HUES64 (cell line): Measurements from ENCODE around the gene ARHGAP22.

Source experiments
- H3K27ac ChIP-seq: 2 replicates; pipeline ENCODE4 v1.7.0; 2013; ENCODE audit warnings: low read depth, low read length, inconsistent platforms
- H3K27me3 ChIP-seq: 2 replicates; pipeline ENCODE4 v1.6.1; 2013; ENCODE audit warnings: mild to moderate bottlenecking, low read length; ENCODE audit not compliant: insufficient read depth
- H3K36me3 ChIP-seq: 2 replicates; pipeline ENCODE4 v1.6.1; 2013; ENCODE audit warnings: mild to moderate bottlenecking, low read length; ENCODE audit not compliant: insufficient read depth
- H3K4me1 ChIP-seq: 2 replicates; pipeline ENCODE4 v1.6.1; 2013; ENCODE audit warnings: mild to moderate bottlenecking, low read length, moderate library complexity; ENCODE audit not compliant: insufficient read depth
- H3K4me3 ChIP-seq: 2 replicates; pipeline ENCODE4 v1.5.1; 2013; ENCODE audit warnings: mild to moderate bottlenecking, low read length, moderate library complexity
- H3K9ac ChIP-seq: 2 replicates; pipeline ENCODE4 v1.6.1; 2013; ENCODE audit warnings: mild to moderate bottlenecking, low read depth, low read length
- H3K9me3 ChIP-seq: 2 replicates; pipeline ENCODE4 v1.6.1; 2013; ENCODE audit warnings: low read depth, low read length; ENCODE audit not compliant: insufficient read depth
- WGBS: fragments of 150-250, 120-280 bp; methylation state at CpG from one replicate; pipeline ENCODE4 v1.1.7; 2013; ENCODE audit warnings: missing lambda C conversion rate; 5-methylcytosine and 5-hydroxymethylcytosine counted together

ARHGAP22 gene

GRCh38 chr10:48576501-48576900 lies 28.4 kb downstream of the ARHGAP22 start:
- H3K4me1 ChIP-seq = peaks cover 13% of the 10 kb centered on the region
- H3K27me3 ChIP-seq = no peaks in the 10 kb centered on the region
- WGBS = 93% methylated on average over 2 of the region's 2 CpGs
- no peak overlapping the region for H3K9ac ChIP-seq
- no peaks in the 10 kb centered on the region for H3K36me3 ChIP-seq
- H3K4me3 ChIP-seq = no peak overlapping the region
- H3K9me3 ChIP-seq = no peaks in the 10 kb centered on the region
- no peak overlapping the region for H3K27ac ChIP-seq

DNA sequence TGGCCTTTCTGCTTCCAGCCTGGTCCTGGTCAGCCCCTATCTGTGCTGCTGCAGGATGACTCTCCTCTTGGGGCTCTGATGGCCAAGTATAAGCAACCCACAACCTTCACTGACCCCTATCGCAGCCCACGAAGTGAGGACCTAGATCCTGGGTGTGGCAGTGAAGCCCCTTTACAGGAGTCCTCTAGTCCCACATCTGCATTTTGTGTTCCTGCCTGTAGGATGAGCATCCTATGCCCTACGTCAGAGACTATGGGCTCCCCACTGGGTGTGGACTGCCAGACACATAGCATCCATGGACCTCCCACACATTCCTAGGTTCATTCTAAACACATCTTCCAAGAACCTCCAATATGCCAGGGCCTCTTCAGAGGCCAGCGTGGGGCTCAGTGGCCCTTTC lies 29.0 kb downstream of the ARHGAP22 start:
- H3K4me1 ChIP-seq = peaks cover 13% of the 10 kb centered on the region
- H3K27me3 ChIP-seq = no peaks in the 10 kb centered on the region
- H3K9ac ChIP-seq = no peak overlapping the region
- no peaks in the 10 kb centered on the region for H3K36me3 ChIP-seq
- 95% methylated on average over 4 of the region's 4 CpGs for WGBS
- no peak overlapping the region for H3K4me3 ChIP-seq
- no peak overlapping the region for H3K27ac ChIP-seq
- no peaks in the 10 kb centered on the region for H3K9me3 ChIP-seq

DNA sequence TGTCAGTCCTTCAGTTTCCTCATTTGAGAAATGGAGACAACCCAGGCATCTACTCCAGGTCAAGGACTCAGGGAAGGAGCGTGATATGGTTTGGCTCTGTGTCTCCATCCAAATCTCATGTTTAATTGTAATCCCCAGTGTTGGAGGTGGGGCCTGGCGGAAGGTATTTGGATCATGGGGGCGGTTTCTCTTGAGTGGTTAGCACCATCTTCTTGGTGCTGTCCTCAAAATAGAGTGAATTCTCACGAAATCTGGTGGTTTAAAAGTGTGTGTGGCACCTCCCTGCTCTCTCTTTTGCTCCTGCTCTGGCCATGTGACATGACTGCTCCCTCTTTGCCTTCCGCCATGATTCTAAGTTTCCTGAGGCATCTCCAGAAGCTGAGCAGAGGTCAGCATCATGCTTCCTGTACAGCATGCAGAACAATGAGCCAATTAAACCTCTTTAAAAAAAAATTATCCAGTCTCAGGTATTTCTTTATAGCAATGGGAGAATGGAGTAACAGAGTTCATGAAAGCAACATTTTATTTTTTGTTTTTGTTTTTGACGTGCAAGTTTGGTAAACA lies 30.0 kb downstream of the ARHGAP22 start:
- H3K4me3 ChIP-seq = no peak overlapping the region
- no peak overlapping the region for H3K27ac ChIP-seq
- peaks cover 13% of the 10 kb centered on the region for H3K4me1 ChIP-seq
- no peaks in the 10 kb centered on the region for H3K36me3 ChIP-seq
- no peaks in the 10 kb centered on the region for H3K27me3 ChIP-seq
- H3K9me3 ChIP-seq = no peaks in the 10 kb centered on the region
- 83% methylated on average over 6 of the region's 6 CpGs for WGBS
- no peak overlapping the region for H3K9ac ChIP-seq

GRCh38 chr10:48574322-48574796 lies 30.5 kb downstream of the ARHGAP22 start:
- H3K9me3 ChIP-seq = no peaks in the 10 kb centered on the region
- peaks cover 12% of the 10 kb centered on the region for H3K4me1 ChIP-seq
- H3K9ac ChIP-seq = no peak overlapping the region
- H3K36me3 ChIP-seq = no peaks in the 10 kb centered on the region
- WGBS = 89% methylated on average over 5 of the region's 5 CpGs
- H3K27me3 ChIP-seq = no peaks in the 10 kb centered on the region
- no peak overlapping the region for H3K4me3 ChIP-seq
- H3K27ac ChIP-seq = no peak overlapping the region

- H3K9me3 ChIP-seq = no peaks in the 10 kb centered on the region
- peaks cover under 1% of the 10 kb centered on the region; the same call in 1 of the 2 replicates for H3K4me1 ChIP-seq
- no peak overlapping the region for H3K9ac ChIP-seq
- no peak overlapping the region for H3K4me3 ChIP-seq
- H3K27me3 ChIP-seq = no peaks in the 10 kb centered on the region
- 96% methylated on average over 4 of the region's 5 CpGs for WGBS
- H3K36me3 ChIP-seq = no peaks in the 10 kb centered on the region
- no peak overlapping the region for H3K27ac ChIP-seq
These were observed 31.8 kb downstream of the ARHGAP22 start for GRCh38 chr10:48573045-48573444.

- H3K27me3 ChIP-seq = no peaks in the 10 kb centered on the region
- H3K4me3 ChIP-seq = no peak overlapping the region
- 82% methylated on average over 2 of the region's 2 CpGs for WGBS
- H3K9ac ChIP-seq = no peak overlapping the region
- no peaks in the 10 kb centered on the region for H3K36me3 ChIP-seq
- H3K27ac ChIP-seq = no peak overlapping the region
- no peaks in the 10 kb centered on the region for H3K9me3 ChIP-seq
- no peaks in the 10 kb centered on the region for H3K4me1 ChIP-seq
These were observed 32.5 kb downstream of the ARHGAP22 start for GRCh38 chr10:48572414-48572813.

- Histone ChIP-seq H3K27ac (no peak overlapping the region), H3K9me3 (no peaks in the 10 kb centered on the region), H3K9ac (no peak overlapping the region), H3K4me3 (no peak overlapping the region), H3K36me3 (no peaks in the 10 kb centered on the region), H3K4me1 (no peaks in the 10 kb centered on the region), H3K27me3 (no peaks in the 10 kb centered on the region)
- WGBS = 89% methylated on average over 8 of the region's 8 CpGs
These were observed 36.3 kb downstream of the ARHGAP22 start for GRCh38 chr10:48568546-48568945.

DNA sequence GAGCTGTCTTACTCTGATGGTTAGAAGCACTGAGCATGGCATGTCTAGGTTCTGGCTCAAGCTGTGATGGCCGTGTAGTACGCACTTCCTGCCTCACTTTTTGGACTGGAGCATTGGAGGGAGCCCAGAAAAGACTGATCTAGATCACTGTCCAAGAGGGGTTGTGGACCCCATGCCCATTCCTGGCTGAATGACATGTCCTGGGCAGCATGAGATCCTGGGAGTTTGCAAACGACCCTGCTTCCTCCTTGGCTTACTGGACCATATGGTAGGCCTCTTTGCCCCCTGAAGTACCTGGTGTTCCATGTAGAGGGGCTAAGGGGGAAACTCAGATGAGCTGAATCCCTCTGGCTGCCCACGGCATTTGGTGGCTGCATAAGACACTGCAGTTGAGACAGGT lies 36.7 kb downstream of the ARHGAP22 start:
- H3K27ac ChIP-seq = no peak overlapping the region
- H3K36me3 ChIP-seq = no peaks in the 10 kb centered on the region
- H3K27me3 ChIP-seq = no peaks in the 10 kb centered on the region
- H3K4me1 ChIP-seq = no peaks in the 10 kb centered on the region
- no peaks in the 10 kb centered on the region for H3K9me3 ChIP-seq
- 95% methylated on average over 4 of the region's 4 CpGs for WGBS
- H3K9ac ChIP-seq = no peak overlapping the region
- H3K4me3 ChIP-seq = no peak overlapping the region

DNA sequence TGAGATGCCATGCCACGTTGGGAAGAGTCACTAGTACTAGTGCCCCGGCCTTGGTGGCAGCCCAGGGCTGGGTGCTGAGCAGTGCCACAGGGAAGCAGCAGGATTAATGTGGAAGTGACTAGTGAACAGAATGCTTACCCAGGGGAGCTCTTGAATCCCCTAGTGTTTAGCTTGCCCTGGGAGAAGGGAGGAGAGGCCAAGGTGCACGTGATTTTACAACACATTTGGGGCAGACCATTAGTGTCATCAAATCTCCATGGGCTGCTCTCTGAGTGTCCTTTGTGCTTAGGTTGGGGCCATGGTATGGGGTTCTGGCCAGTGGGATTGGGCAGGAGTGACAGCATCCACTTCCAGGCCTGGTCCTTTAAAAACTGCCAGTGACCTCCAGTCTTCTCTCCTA lies 37.5 kb downstream of the ARHGAP22 start:
- no peak overlapping the region for H3K4me3 ChIP-seq
- no peaks in the 10 kb centered on the region for H3K27me3 ChIP-seq
- no peak overlapping the region for H3K9ac ChIP-seq
- WGBS = 92% methylated on average over 3 of the region's 3 CpGs
- no peak overlapping the region for H3K27ac ChIP-seq
- H3K36me3 ChIP-seq = no peaks in the 10 kb centered on the region
- H3K9me3 ChIP-seq = no peaks in the 10 kb centered on the region
- H3K4me1 ChIP-seq = no peaks in the 10 kb centered on the region

- H3K9me3 ChIP-seq = no peaks in the 10 kb centered on the region
- no peaks in the 10 kb centered on the region for H3K4me1 ChIP-seq
- H3K27ac ChIP-seq = no peak overlapping the region
- WGBS = 90% methylated on average over 9 of the region's 9 CpGs
- H3K9ac ChIP-seq = no peak overlapping the region
- no peak overlapping the region for H3K4me3 ChIP-seq
- no peaks in the 10 kb centered on the region for H3K27me3 ChIP-seq
- no peaks in the 10 kb centered on the region for H3K36me3 ChIP-seq
These were observed 40.3 kb downstream of the ARHGAP22 start for GRCh38 chr10:48564466-48565160.

DNA sequence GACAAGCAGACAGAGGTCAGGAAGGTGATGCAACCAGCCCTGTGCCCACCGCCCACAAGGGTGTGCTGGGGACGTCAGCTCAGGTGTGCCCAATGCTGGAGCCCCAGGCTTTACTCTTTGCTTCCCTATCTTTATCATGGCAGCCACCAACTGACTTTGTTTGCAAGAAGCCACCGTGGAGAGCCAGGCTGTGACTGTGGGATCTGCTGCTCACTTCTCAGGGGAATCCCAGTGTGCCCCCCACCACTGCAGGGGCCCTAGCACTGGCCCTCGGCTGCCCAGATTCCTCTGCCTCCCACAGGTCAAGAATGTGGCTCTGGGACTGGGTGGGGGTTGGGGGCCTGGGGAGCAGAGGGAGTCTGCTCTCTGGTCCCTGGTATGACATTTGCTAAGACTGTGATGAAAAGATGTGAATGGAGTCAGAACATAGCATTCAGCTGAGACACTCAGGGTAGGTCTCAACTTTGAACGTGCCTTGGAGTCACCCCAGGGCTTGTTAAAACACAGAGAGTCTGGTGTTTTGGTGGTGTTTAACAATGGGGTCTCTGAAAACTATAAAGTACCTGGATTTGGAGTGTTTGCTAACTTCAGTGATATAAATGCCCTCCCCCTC lies 47.3 kb downstream of the ARHGAP22 start:
- Histone ChIP-seq H3K9ac (no peak overlapping the region), H3K4me3 (no peak overlapping the region), H3K27me3 (no peaks in the 10 kb centered on the region), H3K27ac (no peak overlapping the region), H3K36me3 (no peaks in the 10 kb centered on the region), H3K4me1 (no peaks in the 10 kb centered on the region; the same call in 1 of the 2 replicates), H3K9me3 (no peaks in the 10 kb centered on the region)
- WGBS = 90% methylated on average over 5 of the region's 5 CpGs
